Measurements from ENCODE around the gene RERE.

DNA sequence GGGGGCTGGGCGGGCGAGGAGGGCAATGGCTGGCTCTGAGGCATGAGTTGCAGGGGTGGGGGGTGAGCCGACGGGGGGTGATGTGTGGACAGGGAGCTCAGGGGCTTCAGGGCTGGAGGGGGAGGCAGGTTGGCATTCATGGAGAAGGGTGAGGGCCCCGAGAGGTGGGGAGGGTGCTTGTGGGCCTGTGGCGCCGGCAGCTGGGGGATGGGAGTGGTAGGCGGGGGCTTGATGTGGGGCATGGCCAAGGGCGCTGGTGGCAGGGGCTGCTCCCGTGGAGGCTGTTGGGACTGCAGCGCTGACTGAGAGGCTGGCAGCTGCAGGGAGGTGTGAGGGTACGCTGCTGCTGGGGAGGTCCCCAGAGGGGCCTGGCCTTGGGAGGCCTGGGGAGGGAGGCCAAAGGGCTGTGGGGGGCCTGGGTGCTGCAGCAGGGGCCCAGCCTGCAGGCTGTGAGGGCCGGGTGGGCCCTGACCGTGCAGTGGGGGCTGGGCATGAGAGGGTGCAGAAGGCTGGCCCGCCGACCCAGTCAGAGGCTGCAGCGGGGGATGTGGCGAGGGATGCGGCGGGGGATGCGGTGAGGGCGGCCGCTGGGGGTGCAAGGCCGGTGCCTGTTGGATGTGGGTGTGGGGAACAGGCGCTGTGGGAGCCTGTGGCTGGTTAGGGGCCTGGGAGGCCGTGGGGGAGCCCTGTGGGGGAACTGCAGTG lies 456.8 kb downstream of the RERE start:
- TF ChIP-seq, protein P1, sequence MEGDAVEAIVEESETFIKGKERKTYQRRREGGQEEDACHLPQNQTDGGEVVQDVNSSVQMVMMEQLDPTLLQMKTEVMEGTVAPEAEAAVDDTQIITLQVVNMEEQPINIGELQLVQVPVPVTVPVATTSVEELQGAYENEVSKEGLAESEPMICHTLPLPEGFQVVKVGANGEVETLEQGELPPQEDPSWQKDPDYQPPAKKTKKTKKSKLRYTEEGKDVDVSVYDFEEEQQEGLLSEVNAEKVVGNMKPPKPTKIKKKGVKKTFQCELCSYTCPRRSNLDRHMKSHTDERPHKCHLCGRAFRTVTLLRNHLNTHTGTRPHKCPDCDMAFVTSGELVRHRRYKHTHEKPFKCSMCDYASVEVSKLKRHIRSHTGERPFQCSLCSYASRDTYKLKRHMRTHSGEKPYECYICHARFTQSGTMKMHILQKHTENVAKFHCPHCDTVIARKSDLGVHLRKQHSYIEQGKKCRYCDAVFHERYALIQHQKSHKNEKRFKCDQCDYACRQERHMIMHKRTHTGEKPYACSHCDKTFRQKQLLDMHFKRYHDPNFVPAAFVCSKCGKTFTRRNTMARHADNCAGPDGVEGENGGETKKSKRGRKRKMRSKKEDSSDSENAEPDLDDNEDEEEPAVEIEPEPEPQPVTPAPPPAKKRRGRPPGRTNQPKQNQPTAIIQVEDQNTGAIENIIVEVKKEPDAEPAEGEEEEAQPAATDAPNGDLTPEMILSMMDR (conservative IDR thresholded peaks at IDR 0.05), result no peak
- TF ChIP-seq ZFX (IDR thresholded peaks at IDR 0.05), result no peak

Data from C4-2B (cell line).